AG09309 (cell line): ENCODE results near the gene NEDD9.

Experiments
- DNase-seq: peaks from one replicate; pipeline ENCODE4 v3.0.0-alpha.2; 2010; ENCODE audit warnings: low read depth
- H3K4me3 ChIP-seq: 2 replicates; pipeline ENCODE4 v1.5.1; 2011; ENCODE audit warnings: mild to moderate bottlenecking, low read depth, low read length, moderate library complexity; ENCODE audit not compliant: control insufficient read depth
- CTCF ChIP-seq: IDR thresholded peaks from 2 replicates; pipeline ENCODE4 v1.5.1; 2011; ENCODE audit warnings: mild to moderate bottlenecking, low read depth, low read length, inconsistent platforms; ENCODE audit not compliant: insufficient read depth, control insufficient read depth; ENCODE audit errors: missing control alignments

NEDD9 gene

DNA sequence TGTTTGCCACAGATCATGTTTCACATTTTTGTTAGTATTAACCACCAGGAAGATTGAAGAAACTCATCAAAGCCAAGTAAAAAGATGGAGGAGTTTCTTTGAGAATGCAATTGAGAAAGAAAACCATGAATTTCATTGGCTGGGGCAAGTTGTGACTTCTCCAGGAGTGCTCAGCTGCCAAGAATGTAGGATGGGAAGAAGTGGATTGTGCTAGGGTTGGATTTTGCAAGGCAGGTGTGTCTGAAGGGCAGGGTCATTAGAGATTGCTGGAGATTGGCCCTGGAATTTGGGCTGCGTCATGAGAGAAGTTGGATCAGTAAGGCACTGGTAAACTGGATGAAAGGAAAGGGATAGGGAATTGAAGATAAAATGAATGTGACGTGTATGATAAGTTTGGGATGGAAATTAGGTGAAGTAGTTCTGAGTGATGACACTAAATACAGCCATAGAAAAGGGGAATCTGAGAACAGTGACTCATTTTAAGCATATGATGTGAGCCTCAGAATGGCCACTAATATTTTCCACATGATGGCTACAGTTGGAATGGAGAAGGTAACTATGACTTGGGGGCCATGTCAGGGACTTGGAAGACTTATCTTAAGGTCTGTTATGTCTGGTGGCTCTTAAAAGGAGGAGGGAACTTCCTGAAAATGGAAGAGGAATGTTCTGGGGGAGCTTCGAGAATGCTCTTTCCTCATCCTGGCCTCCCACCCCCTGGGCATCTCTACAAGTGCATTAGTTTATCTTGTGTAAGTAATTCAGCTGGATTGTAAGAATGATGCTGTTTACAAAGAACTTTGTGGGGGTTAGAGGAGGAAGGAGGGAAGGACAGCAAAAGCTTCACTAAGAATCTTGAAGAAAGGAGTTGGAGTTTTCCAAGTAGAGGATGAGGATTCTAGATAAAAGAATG lies 93.2 kb downstream of the NEDD9 start:
- no peak for DNase-seq
- no peak overlapping the region for H3K4me3 ChIP-seq
- no peak for TF ChIP-seq CTCF

- DNase-seq, result no peak
- no peak for TF ChIP-seq CTCF
- H3K4me3 ChIP-seq, result no peak overlapping the region
Observed at GRCh38 chr6:11136809-11137208, 95.7 kb downstream of the NEDD9 start.
